WI38 (cell line): ENCODE measurements around the gene CDK14.

Source experiments
- H3K4me3 ChIP-seq: 2 replicates; pipeline ENCODE4 v1.5.1; 2011; ENCODE audit warnings: low read depth, mild to moderate bottlenecking, control low read depth, low read length
- CTCF ChIP-seq: IDR thresholded peaks from 2 replicates; pipeline ENCODE4 v1.5.1; 2012; ENCODE audit warnings: low read depth, mild to moderate bottlenecking, control low read depth, low read length

Gene CDK14

GRCh38 chr7:90816511-90817142, 220.5 kb downstream of the CDK14 start:
- H3K4me3 ChIP-seq, result no peak overlapping the region
- no peak for TF ChIP-seq CTCF

- no peak for TF ChIP-seq CTCF
- H3K4me3 ChIP-seq, result no peak overlapping the region
These were observed 221.0 kb downstream of the CDK14 start for GRCh38 chr7:90817151-90817550.

GRCh38 chr7:90817846-90818245, 221.7 kb downstream of the CDK14 start:
- no peak for TF ChIP-seq CTCF
- no peak overlapping the region for H3K4me3 ChIP-seq

- no peak overlapping the region for H3K4me3 ChIP-seq
- TF ChIP-seq CTCF, result no peak
These were observed 222.2 kb downstream of the CDK14 start for GRCh38 chr7:90818341-90818740.

GRCh38 chr7:90821961-90822620, 226.0 kb downstream of the CDK14 start:
- H3K4me3 ChIP-seq, result no peak overlapping the region
- TF ChIP-seq CTCF, result no peak

GRCh38 chr7:90824386-90825307, 228.5 kb downstream of the CDK14 start:
- no peak for TF ChIP-seq CTCF
- no peak overlapping the region for H3K4me3 ChIP-seq
